GM10847 (cell line): ENCODE results near the gene PDZD7.

Experiments used
- POLR2A ChIP-seq: IDR thresholded peaks from 2 replicates; pipeline ENCODE4 v1.6.1; 2011; ENCODE audit not compliant: insufficient read length; ENCODE audit errors: extremely low read depth

Gene PDZD7

GRCh38 chr10:101006593-101007098, 24.3 kb downstream of the PDZD7 start:
- TF ChIP-seq POLR2A = no peak

DNA sequence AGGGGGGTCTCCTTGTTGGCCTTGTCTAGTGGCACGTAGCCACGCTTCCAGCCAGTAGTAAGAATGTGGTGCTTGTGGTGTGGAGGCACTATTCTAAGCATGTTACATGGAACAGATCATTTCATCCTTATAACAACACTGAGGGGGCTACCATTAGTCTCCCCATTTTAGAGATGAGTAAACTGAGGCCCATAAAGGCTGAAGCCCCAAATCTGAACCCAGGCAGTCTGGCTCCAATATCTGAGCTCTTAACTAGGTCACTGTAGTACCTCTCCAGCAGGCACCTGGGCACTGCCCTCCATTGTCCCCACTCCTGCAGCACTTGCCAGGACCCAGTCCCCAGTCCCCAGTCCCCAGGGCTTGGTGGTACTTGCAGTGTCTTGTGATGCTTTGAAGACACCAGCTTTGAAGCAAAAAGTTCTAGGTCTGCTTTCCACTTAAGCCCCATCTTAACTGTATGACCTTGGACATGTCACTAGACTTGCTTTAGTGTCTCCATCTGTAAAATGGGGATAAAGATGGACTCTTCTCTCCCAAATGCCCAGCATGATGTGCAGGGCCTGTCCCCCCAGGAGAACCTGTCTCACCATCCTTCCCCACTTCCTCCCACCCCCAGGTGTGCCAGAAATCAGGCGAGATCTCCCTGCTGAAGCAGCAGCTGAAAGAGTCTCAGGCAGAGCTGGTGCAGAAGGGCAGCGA, 24.9 kb downstream of the PDZD7 start:
- no peak for TF ChIP-seq POLR2A

DNA sequence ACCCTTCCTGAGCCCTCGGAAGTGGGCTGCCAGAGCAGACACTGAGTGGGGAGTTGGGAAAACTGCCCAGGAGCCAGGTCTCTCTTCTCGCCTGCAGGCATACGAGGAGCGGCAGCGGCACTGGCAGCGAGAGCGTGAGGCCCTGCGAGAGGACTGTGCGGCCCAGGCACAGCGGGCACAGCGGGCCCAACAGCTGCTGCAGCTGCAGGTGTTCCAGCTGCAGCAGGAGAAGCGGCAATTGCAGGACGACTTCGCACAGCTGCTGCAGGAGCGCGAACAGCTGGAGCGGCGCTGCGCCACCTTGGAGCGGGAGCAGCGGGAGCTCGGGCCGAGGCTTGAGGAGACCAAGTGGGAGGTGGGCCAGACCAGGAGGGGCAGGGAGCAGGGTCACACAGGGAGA, 25.6 kb downstream of the PDZD7 start:
- TF ChIP-seq POLR2A = no peak

- no peak for TF ChIP-seq POLR2A
These were observed 27.2 kb downstream of the PDZD7 start for GRCh38 chr10:101003639-101004206.

- no peak for TF ChIP-seq POLR2A
These were observed 28.5 kb downstream of the PDZD7 start for GRCh38 chr10:101002456-101002855.

- no peak for TF ChIP-seq POLR2A
These were observed 29.3 kb downstream of the PDZD7 start for GRCh38 chr10:101001659-101002035.

DNA sequence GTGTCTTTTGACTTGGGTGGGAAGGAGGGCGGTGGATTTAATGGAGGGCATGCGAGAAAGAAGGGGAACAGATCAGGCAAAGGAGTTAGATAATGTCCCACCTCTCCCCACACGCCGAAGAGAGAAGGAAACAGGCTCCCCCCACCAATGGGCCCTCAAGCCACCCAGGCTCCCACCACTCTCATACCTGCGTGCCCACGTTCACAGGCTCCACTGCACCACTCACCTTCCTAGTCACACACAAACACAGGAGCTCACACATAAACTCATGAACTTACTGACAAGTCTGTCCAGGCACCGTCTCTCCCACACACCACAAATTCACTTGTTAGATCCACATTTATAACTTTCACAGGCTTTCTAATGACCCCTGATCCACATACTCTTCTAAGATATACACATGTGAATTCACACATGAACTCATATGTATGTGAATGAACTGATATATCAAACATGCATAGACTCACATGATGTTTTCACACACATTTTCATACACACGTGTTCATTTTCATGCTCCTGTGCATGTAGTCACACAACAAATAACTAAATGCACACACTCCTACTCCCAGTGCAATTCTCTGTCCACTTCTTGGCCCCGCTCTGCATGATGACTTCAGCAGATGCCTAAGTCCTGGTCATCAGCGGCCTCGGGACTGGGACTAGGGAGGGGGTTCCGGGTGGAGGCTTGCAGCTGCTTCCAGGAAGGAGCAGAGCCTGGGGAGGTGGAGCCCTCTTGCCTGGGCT, 29.8 kb downstream of the PDZD7 start:
- no peak for TF ChIP-seq POLR2A

DNA sequence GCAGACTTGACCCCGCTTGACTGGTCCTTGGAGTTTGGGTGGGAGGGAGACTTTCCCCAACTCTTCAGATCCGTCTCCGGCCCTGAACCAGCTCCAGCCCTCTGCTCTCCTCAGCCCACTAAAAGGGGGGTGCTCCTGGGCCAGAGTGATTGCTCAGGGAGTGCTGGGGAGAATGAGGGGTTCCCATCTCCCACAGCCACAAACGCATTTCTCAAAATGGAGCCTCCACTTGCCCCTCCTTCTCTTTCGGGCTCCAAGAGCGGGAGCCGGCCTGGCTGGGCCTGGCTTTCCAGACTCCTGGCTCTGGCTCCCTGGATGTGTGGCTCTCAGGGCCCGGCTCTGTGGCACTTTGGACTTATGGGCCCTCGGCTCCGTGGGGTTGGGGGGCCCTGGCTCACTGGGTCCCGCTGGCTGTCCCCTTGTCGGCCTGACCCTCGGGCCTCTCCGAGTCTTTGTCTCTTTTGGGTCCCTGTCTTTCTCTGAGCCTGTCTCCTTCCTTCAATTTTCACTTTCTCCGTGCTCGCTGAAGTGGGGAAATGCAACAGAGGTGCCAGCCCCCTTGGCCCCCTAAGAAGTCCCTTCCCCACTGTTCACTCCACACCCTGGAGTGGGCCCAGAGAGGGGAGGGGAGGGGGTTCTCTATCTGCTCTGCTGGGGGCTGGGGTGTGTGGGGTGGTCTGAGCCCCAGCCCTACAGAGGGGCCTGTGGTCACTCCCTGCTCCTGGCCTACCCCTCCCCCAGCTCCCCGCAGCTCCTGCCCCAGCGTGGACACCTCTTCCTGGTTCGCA, 30.6 kb downstream of the PDZD7 start:
- no peak for TF ChIP-seq POLR2A

DNA sequence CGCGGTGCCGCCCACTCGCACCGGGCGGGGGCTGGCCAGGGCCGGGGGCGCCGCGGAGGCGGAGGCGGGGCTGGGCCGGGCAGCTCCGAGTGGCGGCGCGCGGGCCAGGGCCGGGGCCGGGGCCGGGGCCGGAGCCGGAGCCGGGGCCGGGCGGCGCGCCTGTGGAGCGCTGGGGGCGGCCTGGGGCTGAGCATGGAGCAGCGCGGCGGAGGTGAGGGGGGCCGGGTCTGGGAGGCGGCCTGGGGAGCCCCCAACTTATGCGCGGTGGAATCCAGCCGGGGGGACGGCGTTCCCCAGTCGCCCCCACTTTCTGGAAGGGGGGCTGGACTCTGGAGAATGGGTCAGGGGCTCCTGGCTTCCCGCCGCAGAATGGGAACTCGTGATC, 31.2 kb downstream of the PDZD7 start, which contains the start of gene LZTS2:
TSS of gene LZTS2 (plus strand) at position 67 of the 385 bp plus-strand sequence. CDS start 2,731 bp downstream, outside the sequence.
- TF ChIP-seq POLR2A = no peak

- TF ChIP-seq POLR2A = peak; percentile 19
These were observed 31.8 kb downstream of the PDZD7 start for GRCh38 chr10:100998991-100999741.

DNA sequence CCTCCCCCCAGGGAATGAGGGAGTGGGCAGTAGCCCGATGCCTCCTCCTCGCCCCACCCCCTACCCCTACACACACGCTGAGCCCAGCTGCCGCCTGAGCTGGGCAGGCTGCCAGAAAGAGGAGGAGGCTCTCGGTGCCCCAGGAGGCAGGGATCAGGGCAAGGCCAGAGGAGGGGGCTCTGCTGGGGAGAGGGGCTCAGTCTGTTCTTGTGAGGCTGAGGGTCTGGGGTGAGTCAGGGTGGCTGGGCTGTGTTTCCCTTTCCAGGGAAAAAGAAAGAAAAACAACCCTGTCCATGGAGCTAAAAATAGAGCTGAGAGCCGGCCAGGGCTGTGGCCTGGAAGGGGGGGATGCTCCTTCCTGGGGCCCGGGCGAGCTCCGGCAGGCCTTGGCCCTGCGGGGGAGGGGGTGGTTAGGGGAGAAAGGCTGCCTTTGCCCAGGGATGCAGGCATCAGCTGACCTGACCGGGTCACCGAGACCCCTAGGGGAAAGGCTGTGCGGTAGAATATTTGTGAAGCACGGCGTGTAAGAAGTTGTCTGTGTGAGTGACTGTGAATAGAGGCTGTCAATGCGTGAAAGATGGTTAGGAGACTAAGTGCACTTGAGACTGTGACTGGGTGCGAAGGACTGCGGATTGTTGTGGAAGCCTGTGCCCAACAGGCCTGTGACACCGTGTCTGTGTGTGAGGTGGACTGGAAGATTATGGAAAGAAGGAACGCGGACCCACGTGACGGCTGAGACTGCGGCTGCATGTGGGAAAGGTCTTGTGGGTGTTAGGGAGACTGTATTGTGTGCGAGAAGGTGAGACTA, 32.5 kb downstream of the PDZD7 start:
- no peak for TF ChIP-seq POLR2A

GRCh38 chr10:100997360-100998182, 33.4 kb downstream of the PDZD7 start:
- TF ChIP-seq POLR2A = peak; percentile 42
